Measurements from ENCODE around the gene TTLL11.

DNA sequence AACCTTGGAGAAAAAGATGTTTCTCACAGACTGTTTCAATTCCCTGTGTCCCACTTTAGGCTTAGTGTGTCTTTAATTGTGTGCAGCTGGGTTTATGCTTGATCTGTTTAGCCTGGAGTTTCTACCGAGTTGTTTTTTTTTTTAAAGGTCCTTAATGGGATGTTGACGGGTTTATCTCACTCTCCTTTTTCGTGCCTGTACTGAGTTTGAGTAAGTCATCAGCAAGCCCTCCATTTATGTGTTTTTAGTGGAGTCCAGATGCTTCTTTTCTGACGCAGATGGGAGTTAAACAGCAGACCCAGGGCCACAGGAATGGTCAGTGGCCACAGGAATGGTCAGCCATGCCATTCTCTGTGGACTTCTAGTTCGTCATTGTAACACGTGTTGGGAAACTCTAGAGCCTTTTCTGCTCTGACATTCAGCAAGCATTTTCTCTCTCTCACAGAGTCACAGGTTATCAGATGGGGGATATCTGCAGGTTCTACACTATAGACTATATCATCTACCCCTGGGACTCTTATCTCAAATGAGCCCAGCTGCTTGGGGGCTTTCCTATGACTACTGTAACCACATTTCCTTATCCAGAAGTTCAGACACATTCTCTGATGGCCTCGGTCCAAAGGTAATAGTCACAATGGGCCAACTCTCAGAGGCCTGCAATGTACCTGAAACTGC lies 190.5 kb downstream of the TTLL11 start:
- TF ChIP-seq CTCF (IDR thresholded peaks at IDR 0.05; ENCODE audit: poor library complexity): no peak
- no peak for TF ChIP-seq EZH2 (IDR thresholded peaks at IDR 0.05; ENCODE audit: borderline replicate concordance)

Measured in hepatocyte (in vitro differentiated cells).